OCI-LY7 (cell line): ENCODE results near the gene INSR. TPM values are rescaled to one million over a fixed set of nuclear protein-coding genes. Genes with fewer than 3 reads are reported as not detected.

ENCODE experiments used
- Bru-seq: library from RNA; stranded (reverse); fragments of 400-500 nt; gene quantifications from one replicate; lab custom pipeline; 2021; lab: Mats Ljungman, UMichigan
- BruChase-seq, 2 experiments: library from RNA; stranded (reverse); fragments of 400-500 nt; gene quantifications; one replicate each; lab custom pipeline; 2021; lab: Mats Ljungman, UMichigan
- BruUV-seq: library from RNA; stranded (reverse); fragments of 400-500 nt; replicated peaks from 2 replicates; lab custom pipeline; 2021; lab: Mats Ljungman, UMichigan
- CTCF ChIA-PET: fragments of 300-600 bp; sonication (Branson Sonifier 250); formaldehyde crosslinking; loops from one replicate; lab custom pipeline; 2022; ENCODE audit warnings: antibody characterized with exemption; ENCODE audit not compliant: unreplicated experiment; lab: Charles Lee
- POLR2A ChIA-PET: fragments of 300-600 bp; sonication (Branson Sonifier 250); formaldehyde crosslinking; loops from one replicate; lab custom pipeline; 2022; ENCODE audit warnings: antibody characterized with exemption; lab: Charles Lee
- DNase-seq: peaks from one replicate; pipeline ENCODE4 v3.0.0-alpha.2; 2015; ENCODE audit warnings: low spot score
- H2AFZ ChIP-seq: fragments of 200-600 bp; sonication (generic), shearing (Covaris generic); 2 replicates; pipeline ENCODE4 v1.6.1; 2014; ENCODE audit warnings: mild to moderate bottlenecking, antibody characterized with exemption, low read length, moderate library complexity
- H3K27ac ChIP-seq: fragments of 200-600 bp; sonication (generic); 2 replicates; pipeline ENCODE4 v1.5.1; 2014; ENCODE audit warnings: mixed run types, low read depth, mild to moderate bottlenecking, moderate library complexity, low read length, inconsistent platforms; ENCODE audit not compliant: poor library complexity, severe bottlenecking
- H3K36me3 ChIP-seq: fragments of 200-600 bp; sonication (generic); 2 replicates; pipeline ENCODE4 v1.6.1; 2014; ENCODE audit warnings: mild to moderate bottlenecking, antibody characterized with exemption, low read length, moderate library complexity, mixed read lengths; ENCODE audit not compliant: insufficient read depth
- H3K4me1 ChIP-seq: fragments of 200-600 bp; sonication (generic); 2 replicates; pipeline ENCODE4 v1.5.1; 2014; ENCODE audit warnings: mild to moderate bottlenecking, low read length; ENCODE audit not compliant: insufficient read depth, poor library complexity, severe bottlenecking
- H3K4me2 ChIP-seq: fragments of 200-600 bp; sonication (generic); 2 replicates; pipeline ENCODE4 v1.6.1; 2014; ENCODE audit warnings: mild to moderate bottlenecking, low read length
- H3K4me3 ChIP-seq: fragments of 200-600 bp; sonication (generic); 2 replicates; pipeline ENCODE4 v1.5.1; 2014; ENCODE audit warnings: mild to moderate bottlenecking, low read depth, low read length; ENCODE audit not compliant: poor library complexity, severe bottlenecking
- H3K79me2 ChIP-seq: fragments of 200-600 bp; sonication (generic); 2 replicates; pipeline ENCODE4 v1.6.1; 2016; ENCODE audit warnings: low read depth, mild to moderate bottlenecking, low read length, moderate library complexity, mixed read lengths; ENCODE audit not compliant: insufficient read depth
- H3K9me2 ChIP-seq: fragments of 200-600 bp; sonication (generic); 2 replicates; pipeline ENCODE4 v1.6.1; 2016; ENCODE audit warnings: mild to moderate bottlenecking, low read length, mixed read lengths; ENCODE audit not compliant: insufficient read depth
- H3K9me3 ChIP-seq: fragments of 200-600 bp; sonication (generic); 2 replicates; pipeline ENCODE4 v1.6.1; 2014; ENCODE audit warnings: mild to moderate bottlenecking, mixed run types, low read length, mixed read lengths
- H4K20me1 ChIP-seq: fragments of 200-600 bp; sonication (generic); 2 replicates; pipeline ENCODE4 v1.6.1; 2014; ENCODE audit warnings: mild to moderate bottlenecking, antibody characterized with exemption, low read length, moderate library complexity, mixed read lengths; ENCODE audit not compliant: insufficient read depth
- EZH2phosphoT487 ChIP-seq: fragments of 200-600 bp; sonication (generic); IDR thresholded peaks from 2 replicates; pipeline ENCODE4 v1.6.1; 2018; ENCODE audit warnings: low read depth, borderline replicate concordance, mild to moderate bottlenecking, mixed run types, antibody characterized with exemption, low read length, moderate library complexity, mixed read lengths
- intact Hi-C: fragments of 100-400 bp; cut with micrococcal nuclease; formaldehyde crosslinking; loops from one replicate; pipeline ENCODE4 v1.10.0; 2022; ENCODE audit not compliant: unreplicated experiment
- long read RNA-seq: library from polyadenylated mRNA; stranded (forward); transcript quantifications from one replicate; pipeline ENCODE4 v2.0.0, GENCODE V29; 2022
- total RNA-seq, 2 experiments: library from RNA; depleted of rRNA in 1 of 2; stranded (reverse); fragments of >200 nt in 1 of 2; shearing (Covaris generic) in 1 of 2; gene quantifications; 2 replicates each; pipeline ENCODE4 v1.2.3, GENCODE V29; 2014 to 2022
- TF ChIP-seq, protein P1 (sequence below): fragments of 200-600 bp; sonication (generic); conservative IDR thresholded peaks from 2 replicates; pipeline ENCODE4 v1.5.1; 2014; ENCODE audit warnings: mild to moderate bottlenecking, antibody characterized with exemption, low read length, moderate library complexity, mixed read lengths

Gene INSR
- total RNA-seq (2014; rRNA removed; shearing (Covaris generic)) (57.7 and 90.3 TPM in 2 replicates), total RNA-seq (2022) (74.0 and 83.0 TPM in 2 replicates), Bru-seq, nascent RNA (percentile 71 among the genes with signal in this experiment), BruChase-seq, experiment 1, labeled RNA remaining after a 6-hour chase (percentile 81 among the genes with signal in this experiment), BruChase-seq, experiment 2, labeled RNA remaining after a 2-hour chase (percentile 78 among the genes with signal in this experiment)
- long read RNA-seq, full-length matches to known transcripts = 6 of 31 reads
- long read RNA-seq, partial matches to known transcripts = 9 of 31 reads
- long read RNA-seq, other reads (novel, unspliced or antisense) = 16 of 31 reads

DNA sequence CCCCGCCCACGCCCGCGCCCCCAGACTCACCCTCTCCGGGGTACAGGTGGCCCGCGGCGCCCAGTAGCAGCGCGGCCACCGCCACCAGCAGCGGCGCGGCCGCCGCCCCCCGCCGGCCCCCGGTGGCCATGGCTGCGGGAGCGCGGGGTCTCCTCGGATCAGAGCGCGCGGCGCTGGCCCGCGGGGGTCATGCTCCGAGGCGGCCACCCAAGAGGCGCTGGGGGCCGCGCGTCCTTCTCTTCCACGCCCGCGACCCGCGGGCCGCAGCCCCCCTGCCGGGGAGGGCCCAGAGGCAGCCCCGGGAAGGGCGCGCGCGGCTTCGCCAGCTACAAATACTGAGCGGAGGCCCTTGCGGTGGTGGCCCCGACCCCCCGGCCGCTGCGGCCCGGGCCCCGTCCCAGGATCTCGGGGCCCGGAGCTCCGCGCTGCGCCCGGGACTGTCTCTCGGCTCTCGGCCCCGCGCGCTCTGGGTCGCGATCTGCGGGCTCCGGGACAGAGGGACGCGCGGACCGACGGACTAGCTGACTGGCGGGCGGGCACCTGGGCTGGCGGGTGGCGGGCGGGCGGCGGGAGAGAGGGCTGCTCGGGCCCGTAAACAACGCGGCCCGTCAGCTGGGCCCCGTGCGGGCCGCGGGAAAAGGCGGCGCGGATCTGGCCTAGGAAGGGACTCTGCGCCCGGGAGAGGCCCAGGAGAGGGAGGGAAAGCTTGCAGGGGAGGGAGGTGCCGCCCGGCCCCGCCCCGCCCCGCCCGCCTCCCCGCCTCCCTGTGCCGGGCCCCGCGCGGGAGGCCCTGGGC lies at the start of gene INSR:
INSR (minus strand) TSS at position 653 of the 796 bp plus-strand sequence; CDS start at position 130, 523 bp downstream.
- peak within 1 kb of the TSS; percentile 77 for H3K27ac ChIP-seq
- H3K4me1 ChIP-seq = peaks cover 49% of the 10 kb centered on the region
- intact Hi-C loops = loop anchor here (1.0 to 2.0 kb wide), 5 partner anchors 21 to 145 kb away; no protein-coding TSS in a partner anchor
- H3K79me2 ChIP-seq = peaks cover 31% of the 10 kb centered on the region
- no peak for TF ChIP-seq EZH2phosphoT487
- TF ChIP-seq, protein P1, sequence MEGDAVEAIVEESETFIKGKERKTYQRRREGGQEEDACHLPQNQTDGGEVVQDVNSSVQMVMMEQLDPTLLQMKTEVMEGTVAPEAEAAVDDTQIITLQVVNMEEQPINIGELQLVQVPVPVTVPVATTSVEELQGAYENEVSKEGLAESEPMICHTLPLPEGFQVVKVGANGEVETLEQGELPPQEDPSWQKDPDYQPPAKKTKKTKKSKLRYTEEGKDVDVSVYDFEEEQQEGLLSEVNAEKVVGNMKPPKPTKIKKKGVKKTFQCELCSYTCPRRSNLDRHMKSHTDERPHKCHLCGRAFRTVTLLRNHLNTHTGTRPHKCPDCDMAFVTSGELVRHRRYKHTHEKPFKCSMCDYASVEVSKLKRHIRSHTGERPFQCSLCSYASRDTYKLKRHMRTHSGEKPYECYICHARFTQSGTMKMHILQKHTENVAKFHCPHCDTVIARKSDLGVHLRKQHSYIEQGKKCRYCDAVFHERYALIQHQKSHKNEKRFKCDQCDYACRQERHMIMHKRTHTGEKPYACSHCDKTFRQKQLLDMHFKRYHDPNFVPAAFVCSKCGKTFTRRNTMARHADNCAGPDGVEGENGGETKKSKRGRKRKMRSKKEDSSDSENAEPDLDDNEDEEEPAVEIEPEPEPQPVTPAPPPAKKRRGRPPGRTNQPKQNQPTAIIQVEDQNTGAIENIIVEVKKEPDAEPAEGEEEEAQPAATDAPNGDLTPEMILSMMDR = no peak
- ChIA-PET CTCF (no interaction called here), POLR2A (interaction anchor here (0.6 to 1.1 kb wide), 5 partner anchors 25 to 448 kb away, joined by 3 to 4 read pairs (median 3); no protein-coding TSS in a partner anchor)
- peaks cover 14% of the 10 kb centered on the region; the same call in 1 of the 2 replicates for H4K20me1 ChIP-seq
- peak within 1 kb of the TSS; percentile 93 for H2AFZ ChIP-seq
- no peaks in the 10 kb centered on the region for H3K9me3 ChIP-seq
- 0 out of 2 replicates have a peak, but pooled peaks cover 2% of the 10 kb centered on the region for H3K36me3 ChIP-seq
- no peaks in the 10 kb centered on the region for H3K9me2 ChIP-seq
- DNase-seq = peak; percentile 93
- H3K4me2 ChIP-seq = peak within 1 kb of the TSS; percentile 95
- peak within 1 kb of the TSS; percentile 95 for H3K4me3 ChIP-seq
- no TSS peak for BruUV-seq

DNA sequence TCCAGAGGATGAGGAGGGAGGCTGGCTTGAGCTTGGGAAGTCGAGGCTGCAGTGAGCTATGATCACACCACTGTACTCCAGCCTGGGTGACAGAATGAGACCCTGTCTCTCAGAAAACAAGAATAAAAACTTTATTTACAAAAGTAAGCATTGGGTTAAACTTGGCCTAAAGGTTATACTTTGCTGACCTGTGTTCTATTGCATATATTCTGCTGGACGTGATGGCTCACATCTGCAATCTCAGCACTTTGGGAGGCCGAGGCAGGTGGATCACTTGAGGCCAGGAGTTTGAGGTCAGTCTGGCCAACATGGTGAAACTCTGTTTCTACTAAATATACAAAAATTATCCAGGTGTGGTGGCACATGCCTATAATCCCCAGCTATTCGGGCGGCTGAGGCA lies 47.9 kb upstream of the INSR start:
- Histone ChIP-seq H3K27ac (peak overlapping the region; percentile 96), H3K4me2 (no peak overlapping the region), H4K20me1 (no peaks in the 10 kb centered on the region), H3K9me2 (no peaks in the 10 kb centered on the region), H3K4me1 (peaks cover 95% of the 10 kb centered on the region), H3K9me3 (no peaks in the 10 kb centered on the region), H3K79me2 (no peaks in the 10 kb centered on the region), H3K4me3 (no peak overlapping the region), H2AFZ (no peak overlapping the region), H3K36me3 (no peaks in the 10 kb centered on the region)
- CTCF ChIA-PET = interaction anchor here (0.5 to 1.4 kb wide), 2 partner anchors 9 to 243 kb away, joined by 3 to 5 read pairs; no protein-coding TSS in a partner anchor
- TF ChIP-seq, protein P1 = no peak
- intact Hi-C loops = loop anchor here (5.0 to 10.0 kb wide), 2 partner anchors 193 to 480 kb away; partner anchors contain the start of gene PNPLA6
- DNase-seq = no peak
- no TSS peak for BruUV-seq
- POLR2A ChIA-PET = interaction anchor here (0.8 to 1.2 kb wide), 2 partner anchors 12 to 243 kb away, joined by 4 to 7 read pairs; no protein-coding TSS in a partner anchor
